GM19468 (cell line): ENCODE measurements around the gene FOXP1.

Experiments
- ATAC-seq: cut with Tn5 transposase; IDR thresholded peaks from one replicate; pipeline ENCODE4 v1.9.1; 2021; ENCODE audit warnings: mild to moderate bottlenecking, moderate library complexity, moderate number of reproducible peaks; ENCODE audit not compliant: unreplicated experiment; ENCODE audit errors: extremely low read depth

Gene FOXP1

DNA sequence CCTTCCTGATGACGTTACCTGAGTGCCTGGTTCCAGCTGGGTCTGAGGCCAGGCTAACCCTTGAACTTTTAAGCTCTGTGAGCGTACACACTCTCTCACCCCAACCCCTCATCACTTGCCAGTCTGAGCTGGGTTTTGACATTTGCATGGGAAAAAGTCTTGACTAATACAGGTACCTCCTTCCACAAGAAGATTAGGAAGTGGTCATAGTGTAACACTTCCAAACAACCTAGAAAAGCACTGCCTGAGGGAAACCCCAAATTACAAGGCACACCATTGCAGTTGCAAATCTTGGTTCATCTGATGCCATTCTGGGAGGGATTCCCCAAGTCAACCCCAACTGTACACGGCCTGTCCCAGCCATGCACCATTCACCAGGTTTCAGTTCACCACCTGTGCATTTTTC is 499.8 kb downstream of the FOXP1 start:
- no peak for ATAC-seq

DNA sequence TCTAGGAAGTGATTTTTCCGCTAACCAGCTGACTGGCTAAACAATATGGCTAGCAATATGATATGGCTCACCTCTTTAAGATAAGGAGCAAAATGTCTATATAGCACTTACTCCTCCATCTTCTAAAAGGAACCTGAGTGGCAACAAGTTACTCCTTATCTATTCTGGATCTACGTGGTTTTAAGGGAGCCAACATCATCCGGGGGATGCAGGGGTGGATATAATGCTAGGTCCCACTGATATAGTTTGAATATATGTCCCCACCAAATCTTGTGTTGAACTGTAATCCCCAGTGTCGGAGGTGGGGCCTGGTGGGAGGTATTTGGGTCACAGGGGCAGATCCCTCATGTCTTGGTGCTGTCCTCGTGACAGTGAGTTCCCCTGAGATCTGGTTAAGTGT is 500.7 kb downstream of the FOXP1 start:
- no peak for ATAC-seq

DNA sequence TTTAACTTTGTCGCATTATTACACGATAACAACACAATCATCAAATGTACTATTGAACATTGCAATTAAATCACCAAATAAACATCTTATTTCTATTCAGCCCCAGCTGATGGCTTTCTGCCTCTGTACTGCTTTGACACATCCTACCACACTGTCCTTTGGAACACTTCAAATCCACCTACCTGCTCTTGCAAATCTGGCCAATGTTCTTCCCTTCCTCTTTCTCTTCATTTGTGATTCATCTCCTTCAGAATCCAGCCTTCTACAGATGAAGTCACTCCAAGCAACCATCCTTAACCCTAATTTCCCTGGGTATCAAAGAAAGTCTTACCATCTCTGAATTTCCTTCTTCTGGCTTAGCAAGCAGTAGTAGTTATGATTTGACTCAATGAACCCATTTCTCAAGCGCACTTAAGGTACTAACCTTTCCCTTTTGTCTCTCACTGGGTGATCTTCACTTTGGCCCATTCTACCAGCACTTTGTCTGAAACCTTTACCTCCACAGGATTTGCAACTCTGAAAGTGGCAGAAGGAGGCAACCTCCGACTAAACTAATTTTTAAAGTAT is 502.9 kb downstream of the FOXP1 start:
- ATAC-seq = no peak

DNA sequence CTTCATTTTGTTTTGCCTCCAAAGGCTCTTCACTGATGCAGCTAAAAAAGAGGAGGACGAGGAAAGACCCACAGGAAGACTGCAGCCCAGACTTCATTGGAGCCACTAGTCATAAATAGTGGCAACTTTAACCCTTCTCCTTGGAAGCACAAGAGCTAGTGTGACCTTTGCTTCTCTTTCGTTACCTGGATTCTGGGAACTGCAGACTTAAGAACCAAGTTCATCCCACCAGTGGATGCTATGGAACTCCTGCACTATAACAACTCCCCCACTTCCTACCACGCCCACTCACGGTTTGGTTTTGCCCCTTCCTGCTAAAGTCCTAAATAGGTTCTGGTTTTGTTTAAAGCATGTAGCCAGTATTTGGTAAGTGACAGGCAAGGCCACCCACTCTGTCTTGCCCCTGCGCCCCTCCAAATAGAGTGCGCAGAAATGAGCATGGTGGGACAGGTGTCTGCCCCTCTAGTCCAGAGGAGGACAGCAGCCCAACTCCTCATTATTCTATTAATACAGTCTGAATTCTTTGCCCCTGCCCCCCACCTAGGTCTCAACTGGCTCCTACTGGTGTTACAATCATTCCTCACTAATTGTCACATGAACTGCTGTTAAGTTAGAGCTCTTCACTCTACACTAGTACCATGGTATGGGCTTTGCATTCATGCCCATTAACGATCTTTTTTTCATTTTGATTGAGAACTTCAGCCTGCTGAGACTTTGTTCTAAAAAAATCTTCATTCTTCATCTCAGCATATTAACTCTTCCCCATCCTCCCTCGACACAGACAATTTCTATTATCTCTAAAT is 504.6 kb downstream of the FOXP1 start:
- no peak for ATAC-seq

DNA sequence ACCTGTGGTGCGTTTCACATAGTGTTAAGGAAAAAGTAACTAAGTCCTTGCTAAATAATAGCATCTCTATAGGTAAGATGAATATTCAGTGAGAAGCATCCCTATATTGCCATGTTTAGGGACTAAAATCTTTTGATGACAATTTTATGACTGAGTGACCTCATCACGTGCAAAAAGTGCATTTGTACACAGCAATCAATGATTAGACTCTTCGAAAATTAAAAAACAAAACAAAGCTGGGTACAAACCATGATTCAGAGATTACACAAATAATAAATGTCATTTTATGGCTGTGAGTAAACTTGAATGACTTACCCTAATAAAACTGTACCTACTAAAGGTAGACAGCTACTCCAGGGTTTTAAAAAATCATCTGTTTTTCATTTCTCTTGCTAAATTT is 505.3 kb downstream of the FOXP1 start:
- ATAC-seq = no peak

DNA sequence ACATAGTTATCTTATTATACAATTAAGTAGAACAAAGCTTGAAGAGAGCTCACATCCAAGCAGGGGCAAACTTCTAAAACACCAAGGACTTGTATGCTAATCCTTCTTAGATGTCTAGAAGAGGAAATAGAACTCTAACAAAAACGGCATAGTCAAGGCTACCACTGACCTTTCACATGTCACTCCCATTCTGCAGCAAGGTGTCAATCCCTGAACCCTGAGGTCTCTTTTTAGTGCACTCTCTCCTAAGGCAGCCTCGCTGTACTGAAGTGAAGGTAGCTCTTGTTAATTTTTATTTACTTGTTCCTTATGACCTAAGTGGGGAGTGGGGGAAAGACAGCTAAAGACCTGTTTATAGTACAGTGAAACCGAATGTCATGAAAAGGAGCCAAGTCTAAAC is 506.5 kb downstream of the FOXP1 start:
- ATAC-seq = no peak

DNA sequence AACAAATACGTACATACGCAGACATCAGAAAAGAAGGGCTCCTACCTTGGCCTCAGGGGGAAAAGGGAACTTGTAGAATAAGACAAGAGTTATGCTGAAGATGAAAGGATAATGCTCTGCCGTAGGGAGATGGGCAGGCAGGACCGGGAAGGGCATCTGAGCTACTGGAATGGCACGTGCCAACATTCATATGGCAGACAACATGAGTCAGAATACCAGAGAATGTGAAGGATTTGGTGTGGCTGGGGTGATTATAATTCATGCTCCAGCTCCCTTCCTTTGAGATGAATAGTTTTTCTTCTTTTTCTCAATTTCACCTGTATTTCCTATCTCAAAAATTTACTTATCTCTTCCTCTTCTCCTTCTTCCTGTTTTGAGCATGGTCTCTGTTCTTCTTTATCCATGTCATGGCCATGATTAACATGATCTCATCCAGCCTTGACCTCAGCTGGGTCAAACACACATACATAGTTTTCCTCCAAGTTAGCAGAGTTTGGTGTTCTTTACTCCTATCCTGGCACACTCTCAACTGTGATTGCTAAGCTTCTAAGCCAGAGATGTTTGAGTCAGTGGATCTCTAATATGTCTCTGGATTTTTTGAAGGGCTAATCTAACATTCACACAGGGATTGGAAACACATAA is 507.0 kb downstream of the FOXP1 start:
- no peak for ATAC-seq

DNA sequence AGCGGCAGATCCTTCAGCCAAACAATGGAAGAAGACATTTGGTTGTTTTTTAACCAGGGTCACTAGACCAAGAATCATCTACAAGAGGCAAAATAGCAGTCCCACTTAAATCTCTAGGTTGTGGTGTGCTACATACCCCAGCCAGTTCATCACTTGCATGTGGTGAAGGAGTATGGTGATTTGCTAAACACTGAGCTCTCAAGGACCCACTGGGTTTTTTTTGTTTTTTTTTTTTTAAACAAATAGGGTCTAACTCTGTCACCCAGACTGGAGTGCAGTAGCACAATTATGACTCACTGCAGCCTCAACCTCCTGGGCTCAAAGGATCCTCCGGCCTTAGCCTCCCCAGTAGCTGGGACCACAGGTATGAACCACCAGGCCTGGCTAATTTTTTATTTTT is 508.0 kb downstream of the FOXP1 start:
- ATAC-seq = no peak

DNA sequence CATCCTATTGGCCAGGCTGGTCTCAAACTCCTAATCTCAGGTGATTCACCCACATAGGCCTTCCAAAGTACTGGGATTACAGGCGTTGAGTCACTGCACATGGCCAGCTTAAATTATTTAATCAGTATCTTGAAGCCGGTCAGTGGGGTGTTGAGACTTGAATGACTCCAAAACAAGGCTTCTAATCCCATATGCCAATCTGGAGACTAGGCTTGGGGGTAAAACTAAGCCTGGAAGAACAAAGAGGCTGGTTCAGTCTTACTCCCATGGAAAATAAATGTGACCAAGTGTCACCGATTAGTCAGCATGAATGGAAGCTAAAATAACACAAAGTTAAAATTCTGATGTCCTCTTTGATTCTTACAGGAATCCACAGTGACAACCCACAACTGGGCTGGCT is 509.1 kb downstream of the FOXP1 start:
- ATAC-seq = no peak

DNA sequence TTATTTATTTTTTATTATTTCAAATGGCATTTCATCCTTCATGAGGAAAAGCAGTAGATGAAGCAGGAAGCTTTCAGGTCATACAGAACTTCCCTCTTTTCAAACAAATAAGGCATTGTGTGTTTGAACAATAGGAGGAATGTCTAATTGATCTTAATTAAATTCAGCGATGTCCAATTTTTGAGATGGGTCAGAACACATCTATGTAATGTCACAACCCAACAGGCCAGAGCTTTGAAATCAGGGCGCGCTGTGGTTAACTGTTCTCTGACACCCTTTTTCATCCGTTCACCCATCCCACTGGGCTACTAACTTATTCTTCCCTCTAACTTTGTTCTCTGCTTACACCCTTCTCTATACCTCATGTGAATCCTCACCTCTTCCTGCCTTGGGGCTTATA is 510.5 kb downstream of the FOXP1 start:
- ATAC-seq = no peak

DNA sequence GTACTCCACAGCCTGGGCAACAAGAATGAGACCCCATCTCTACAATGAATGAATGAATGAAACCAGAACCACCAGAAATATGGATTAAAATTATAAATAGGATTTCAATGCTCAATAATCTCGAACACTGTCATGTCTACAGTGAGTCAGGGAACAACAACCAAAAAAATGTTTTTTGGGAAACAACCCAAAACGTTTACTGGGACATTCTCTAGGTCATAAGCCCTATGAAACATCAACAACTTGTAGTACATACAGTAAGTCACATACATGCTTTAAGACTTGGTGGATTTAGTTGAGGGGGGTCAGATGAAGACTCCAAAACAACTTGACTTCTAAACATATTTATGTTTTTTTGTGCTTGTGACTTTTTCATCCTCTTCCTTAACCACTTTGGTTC is 511.2 kb downstream of the FOXP1 start:
- ATAC-seq = no peak

DNA sequence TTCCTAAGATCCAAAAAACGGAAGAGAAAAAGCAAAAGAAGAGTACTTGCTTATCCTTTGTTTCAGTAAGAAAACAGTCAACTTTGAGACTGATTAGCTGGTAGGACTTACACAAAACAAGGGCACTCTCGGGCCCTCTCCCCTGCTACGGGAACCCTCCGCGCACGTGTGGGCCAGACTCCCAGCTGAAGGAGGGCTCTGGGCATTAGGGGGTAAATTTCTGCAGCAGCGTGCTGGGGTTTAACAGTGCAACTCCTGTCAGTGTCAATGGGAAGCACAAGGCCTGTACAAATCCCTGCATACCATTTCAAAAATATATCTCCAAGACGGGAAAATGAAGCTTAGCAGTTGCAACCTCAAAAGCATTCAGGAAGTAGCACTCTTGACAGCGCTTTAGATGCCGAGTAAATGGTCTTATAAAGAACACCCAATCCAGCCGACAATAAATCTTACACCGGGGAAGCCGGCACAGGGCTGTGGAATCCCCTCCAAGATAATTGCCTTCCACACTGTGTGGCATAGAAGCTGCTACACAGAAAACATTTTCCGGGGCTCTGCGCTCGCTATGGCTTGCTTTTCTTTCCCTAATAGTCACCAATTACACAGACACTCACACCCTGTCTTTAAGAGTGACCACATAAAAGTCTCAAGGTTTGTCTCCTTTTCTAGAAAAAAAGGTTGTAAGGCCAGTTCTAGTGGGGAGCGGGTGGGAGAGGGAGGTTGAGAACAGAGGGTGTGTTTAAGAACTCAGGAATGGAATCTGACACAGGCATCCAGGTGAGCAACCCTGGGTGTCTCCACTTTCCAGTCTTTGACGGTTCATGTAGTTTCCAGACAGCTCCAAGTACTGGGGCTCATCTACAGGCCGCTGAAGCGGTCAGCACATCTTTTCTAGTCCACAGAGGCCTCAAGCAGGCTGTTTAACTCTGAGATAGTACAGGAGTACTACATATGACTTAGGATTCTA is 512.7 kb downstream of the FOXP1 start:
- ATAC-seq = no peak

DNA sequence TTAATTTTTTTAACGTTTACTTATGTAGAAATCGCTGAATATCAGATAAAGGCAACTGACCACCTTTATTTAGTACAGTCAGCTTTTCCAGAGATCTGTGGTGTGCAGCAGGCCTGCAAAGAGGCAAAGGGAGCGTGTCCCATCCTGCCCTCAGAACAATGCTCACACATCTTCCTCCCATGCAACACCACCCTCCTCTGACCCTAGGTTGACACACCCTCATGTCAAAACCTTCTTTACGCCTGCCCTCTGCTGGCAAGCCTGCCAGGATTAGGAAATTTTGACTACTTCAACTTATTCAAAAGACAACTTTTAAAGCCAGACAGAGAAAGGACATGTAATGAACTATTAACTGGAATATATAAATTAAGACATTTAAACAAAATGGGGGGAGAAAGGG is 513.7 kb downstream of the FOXP1 start:
- no peak for ATAC-seq

DNA sequence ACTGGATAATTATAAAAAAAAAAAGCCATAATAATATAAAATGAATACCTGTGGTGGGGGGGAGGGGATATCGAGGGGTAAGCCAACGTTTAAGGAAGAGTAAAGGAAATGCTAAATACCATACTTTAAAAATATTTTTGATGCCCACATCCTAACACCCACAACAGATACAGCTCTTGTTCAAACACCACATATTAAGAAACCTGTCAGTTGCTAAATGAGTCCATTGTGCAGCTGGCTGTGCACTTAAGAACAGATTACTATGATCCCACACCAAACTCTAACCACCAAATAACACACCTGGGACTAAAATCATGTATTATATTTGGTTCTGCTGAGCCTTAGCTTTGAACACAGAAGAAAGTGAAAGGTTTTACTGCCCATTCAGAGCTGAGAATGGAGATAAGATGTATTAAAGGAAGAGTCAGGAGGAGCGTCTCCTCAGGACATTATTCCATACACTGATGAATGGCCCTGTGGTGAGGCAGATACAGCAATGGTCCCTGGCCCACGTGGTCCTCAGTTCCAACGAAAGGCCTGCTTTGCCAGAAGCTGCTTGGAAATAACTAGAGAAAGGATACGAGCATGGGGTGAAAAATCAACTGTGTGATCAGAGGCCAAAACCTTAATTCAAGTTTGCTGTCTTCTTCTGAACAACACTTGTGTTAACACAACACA is 515.4 kb downstream of the FOXP1 start:
- no peak for ATAC-seq

DNA sequence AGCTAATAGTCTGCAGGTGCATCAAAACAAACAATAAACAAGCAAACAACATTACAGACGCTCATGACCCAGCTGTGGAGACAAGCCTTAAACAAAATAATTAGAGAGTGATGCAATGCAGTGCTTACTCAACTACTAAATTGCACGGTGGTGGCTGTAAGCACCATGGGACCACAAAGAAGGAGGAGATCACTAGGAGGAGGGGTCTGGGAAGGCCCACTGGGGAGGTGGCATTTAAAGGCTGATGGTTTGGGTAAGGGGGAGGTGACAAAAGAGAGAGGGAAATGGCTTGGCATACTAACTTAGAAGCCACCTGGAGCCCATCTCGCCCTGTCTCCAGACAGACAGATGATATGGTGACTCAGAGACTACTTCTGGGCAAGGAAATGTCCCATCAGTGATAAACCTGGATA is 516.7 kb downstream of the FOXP1 start:
- ATAC-seq = no peak

DNA sequence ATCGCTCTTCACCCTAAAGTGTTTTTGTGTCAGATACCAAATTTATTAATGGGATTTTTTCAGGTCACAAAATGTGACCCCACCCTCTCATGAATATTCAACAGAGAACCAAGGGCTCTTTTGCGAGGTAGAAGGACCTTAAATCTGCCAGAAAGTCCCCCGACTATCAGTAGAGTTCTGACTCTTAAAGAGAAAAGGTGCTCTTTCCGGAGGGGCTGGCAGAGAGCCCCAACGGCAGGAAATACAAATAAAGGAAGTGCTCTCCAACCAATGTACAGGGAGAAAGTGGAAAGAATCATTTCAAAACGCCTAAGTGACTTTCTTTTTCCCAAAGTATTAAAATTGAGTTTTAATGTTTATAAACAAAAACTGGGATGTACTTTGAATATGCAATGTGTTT is 517.2 kb downstream of the FOXP1 start:
- ATAC-seq = no peak

DNA sequence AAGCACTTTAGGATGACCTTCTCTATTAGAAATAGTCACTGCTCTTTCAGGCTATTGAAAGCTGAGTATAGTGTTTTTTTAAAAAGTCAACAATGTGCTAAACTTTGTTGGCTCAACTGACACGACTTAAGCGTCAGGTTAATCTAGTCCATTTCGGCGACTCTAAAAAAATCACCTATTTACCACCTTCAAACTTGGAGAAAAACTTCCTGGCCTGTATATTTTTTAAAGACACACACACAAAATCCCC is 517.8 kb downstream of the FOXP1 start:
- ATAC-seq = no peak

DNA sequence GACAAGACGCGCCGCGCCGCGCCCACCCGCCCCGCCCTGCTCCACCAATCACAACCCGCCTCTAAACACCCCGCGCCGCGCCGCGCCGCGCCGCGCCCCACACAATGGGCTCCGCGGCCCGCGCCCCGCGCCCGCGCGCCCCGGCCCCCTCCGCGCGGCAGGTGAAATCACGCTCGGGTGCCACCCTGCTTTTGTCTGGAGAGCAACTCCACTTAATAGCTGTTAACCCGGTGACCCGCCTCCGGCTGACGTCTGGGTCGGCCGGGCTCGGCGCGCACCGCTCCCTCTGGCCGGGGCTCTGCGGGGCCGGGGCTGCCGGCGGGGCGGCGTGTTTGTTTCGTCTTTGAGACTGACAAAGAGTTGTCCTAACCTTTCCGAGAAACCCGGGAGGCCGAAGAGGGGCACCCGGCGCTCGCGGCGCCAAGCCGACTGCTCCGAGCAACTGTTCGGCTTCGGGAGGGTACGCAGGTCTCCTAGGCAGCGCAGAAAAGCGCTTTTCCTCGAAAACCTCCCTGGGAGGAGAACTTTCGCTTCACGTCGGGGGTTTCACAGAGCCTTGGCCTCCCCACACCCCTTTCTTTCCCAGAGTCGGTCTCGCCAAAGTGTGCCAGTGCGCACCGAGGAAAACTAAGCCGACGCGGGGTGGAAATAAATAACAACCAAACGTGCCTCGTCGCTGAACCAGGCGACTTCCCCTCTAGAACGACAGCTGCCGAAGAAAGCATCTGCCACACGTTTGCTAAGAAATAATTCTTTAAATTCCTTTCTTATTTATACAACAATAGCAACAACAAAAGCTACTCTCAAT is 518.4 kb downstream of the FOXP1 start:
- no peak for ATAC-seq

DNA sequence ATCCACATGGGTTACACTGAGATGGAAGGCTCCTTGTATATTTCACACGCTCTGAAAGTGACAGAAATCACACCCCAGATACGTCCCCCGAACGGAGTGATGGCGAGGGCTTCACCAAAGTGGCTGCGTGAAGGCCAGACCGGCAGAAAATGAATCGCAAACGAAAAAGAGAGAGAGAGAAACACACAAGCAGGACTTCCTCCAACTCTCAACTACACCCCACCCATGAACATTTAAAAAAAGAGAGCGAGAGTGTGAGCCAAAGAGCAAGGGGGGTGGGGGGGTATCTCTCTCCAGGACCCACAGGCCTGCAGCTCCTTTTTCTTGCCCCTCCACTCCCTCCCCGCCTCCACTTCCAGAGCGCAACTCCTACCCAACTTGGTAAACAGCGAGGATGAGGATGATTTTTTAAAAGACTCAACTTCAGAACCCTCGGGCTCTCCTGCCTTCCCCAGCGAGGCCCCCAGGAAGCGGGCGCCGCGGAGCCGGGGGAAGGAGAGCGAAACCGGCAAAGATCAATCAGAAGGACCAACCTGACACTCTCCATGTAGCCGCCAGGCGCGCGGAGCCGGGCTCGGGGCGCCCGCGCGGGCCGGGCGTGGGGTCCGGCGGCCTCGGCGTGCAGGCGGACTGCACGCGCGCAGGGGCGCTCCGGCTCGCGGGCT is 519.1 kb downstream of the FOXP1 start:
- ATAC-seq = peak; percentile 33
